H1 (cell line): ENCODE measurements around the gene TMPRSS15. TPM values are rescaled to one million over a fixed set of nuclear protein-coding genes. Genes with fewer than 3 reads are reported as not detected.

Source experiments
- CTCF ChIA-PET: fragments of 300-600 bp; sonication (Branson Sonifier 250); formaldehyde crosslinking; loops from one replicate; lab custom pipeline; 2021; ENCODE audit not compliant: partially characterized antibody; lab: Charles Lee
- POLR2A ChIA-PET: fragments of 300-600 bp; sonication (Branson Sonifier 250); formaldehyde crosslinking; loops from one replicate; lab custom pipeline; 2021; ENCODE audit warnings: inconsistent platforms; ENCODE audit not compliant: partially characterized antibody; lab: Charles Lee
- DNase-seq, 2 experiments: peaks; one replicate each; pipeline versions ENCODE4 v3.0.0 to v3.0.0-alpha.2; 2010 to 2022; ENCODE audit warnings: low spot score in 2 of 2, low read depth in 1 of 2, mixed read lengths in 1 of 2
- FAIRE-seq: peaks from 2 replicates; lab custom pipeline; 2011; peaks lifted over from hg19 to GRCh38; lab: Jason Lieb, UNC
- H2AFZ ChIP-seq: 2 replicates; pipeline ENCODE4 v1.8.1; 2012; ENCODE audit warnings: low read length, inconsistent platforms
- H2AK5ac ChIP-seq: 2 replicates; pipeline ENCODE4 v1.6.1; 2013; ENCODE audit warnings: low read depth, low read length
- H2BK120ac ChIP-seq: replicated peaks from 2 replicates; pipeline ENCODE3; 2013; ENCODE audit warnings: low read depth, low read length, inconsistent platforms
- H2BK12ac ChIP-seq: 2 replicates; pipeline ENCODE4 v1.6.1; 2013; ENCODE audit warnings: low read depth, low read length
- H2BK15ac ChIP-seq: 2 replicates; pipeline ENCODE4 v1.6.1; 2013; ENCODE audit warnings: low read length
- H2BK20ac ChIP-seq: 2 replicates; pipeline ENCODE4 v1.6.1; 2013; ENCODE audit warnings: low read length
- H2BK5ac ChIP-seq: 2 replicates; pipeline ENCODE4 v1.6.1; 2013; ENCODE audit warnings: low read depth, low read length
- H3K14ac ChIP-seq: 2 replicates; pipeline ENCODE4 v1.6.1; 2013; ENCODE audit warnings: inconsistent platforms; ENCODE audit not compliant: insufficient read length
- H3K18ac ChIP-seq: 2 replicates; pipeline ENCODE4 v1.6.1; 2013; ENCODE audit warnings: low read length; ENCODE audit errors: extremely low read depth
- H3K23ac ChIP-seq: 2 replicates; pipeline ENCODE4 v1.6.1; 2013; ENCODE audit warnings: inconsistent platforms; ENCODE audit not compliant: insufficient read length
- H3K23me2 ChIP-seq: 2 replicates; pipeline ENCODE4 v1.6.1; 2013; ENCODE audit warnings: low read depth, low read length
- H3K27ac ChIP-seq: 2 replicates; pipeline ENCODE4 v1.6.1; 2011; ENCODE audit warnings: low read depth, low read length, inconsistent platforms
- H3K27me3 ChIP-seq, 4 experiments: replicated peaks in 1 of 4; 1 replicate in 1 of 4; 2 replicates in 3 of 4; pipeline versions ENCODE4 v1.6.1 to v1.8.1; 2011 to 2013; ENCODE audit warnings: low read length in 3 of 4, mild to moderate bottlenecking in 3 of 4, inconsistent platforms in 2 of 4, mixed read lengths in 2 of 4, moderate library complexity in 1 of 4; ENCODE audit not compliant: control insufficient read depth in 3 of 4, insufficient read depth in 3 of 4; ENCODE audit errors: extremely low read depth in 1 of 4
- H3K36me3 ChIP-seq, 4 experiments: 2 replicates each; pipeline versions ENCODE4 v1.6.1 to v1.8.1; 2011 to 2013; ENCODE audit warnings: mild to moderate bottlenecking in 4 of 4, low read length in 3 of 4, moderate library complexity in 2 of 4, control low read depth in 1 of 4, inconsistent platforms in 1 of 4; ENCODE audit not compliant: insufficient read depth in 4 of 4, control insufficient read depth in 2 of 4
- H3K4ac ChIP-seq: replicated peaks from 2 replicates; pipeline ENCODE3; 2013; ENCODE audit warnings: low read length, low read depth, mixed read lengths, inconsistent platforms; ENCODE audit not compliant: insufficient read length
- H3K4me1 ChIP-seq, 4 experiments: replicated peaks in 1 of 4; 1 replicate in 1 of 4; 2 replicates in 3 of 4; pipeline versions ENCODE4 v1.6.1 to v1.8.1; 2011 to 2013; ENCODE audit warnings: low read length in 3 of 4, inconsistent platforms in 2 of 4, mixed read lengths in 1 of 4; ENCODE audit not compliant: insufficient read depth in 4 of 4, control insufficient read depth in 3 of 4
- H3K4me2 ChIP-seq, 2 experiments: 2 replicates each; pipeline versions ENCODE4 v1.6.1 to v1.8.1; 2011 to 2013; ENCODE audit warnings: low read depth in 2 of 2, low read length in 2 of 2, control low read depth in 1 of 2, inconsistent platforms in 1 of 2, mild to moderate bottlenecking in 1 of 2; ENCODE audit not compliant: insufficient read depth in 1 of 2
- H3K4me3 ChIP-seq, 4 experiments: fragments of 200-600, 300-600 bp in 1 of 4; sonication (generic), shearing (Covaris generic), sonication (Bioruptor Twin) in 1 of 4; 2 replicates each; pipeline versions ENCODE4 v1.5.1 to v1.8.1; 2011 to 2016; ENCODE audit warnings: low read length in 4 of 4, low read depth in 3 of 4, control low read depth in 2 of 4, inconsistent platforms in 2 of 4, mild to moderate bottlenecking in 2 of 4, mixed read lengths in 1 of 4, moderate library complexity in 1 of 4; ENCODE audit not compliant: insufficient read depth in 2 of 4; ENCODE audit errors: extremely low read depth in 1 of 4
- H3K56ac ChIP-seq: replicated peaks from 2 replicates; pipeline ENCODE3; 2013; ENCODE audit warnings: low read depth, mild to moderate bottlenecking, mixed read lengths, low read length, inconsistent platforms; ENCODE audit not compliant: insufficient read length
- H3K79me1 ChIP-seq: 2 replicates; pipeline ENCODE4 v1.6.1; 2013; ENCODE audit warnings: low read depth, low read length, control low read depth
- H3K79me2 ChIP-seq, 2 experiments: 2 replicates each; pipeline versions ENCODE4 v1.6.1 to v1.8.1; 2012 to 2013; ENCODE audit warnings: low read length in 2 of 2, mild to moderate bottlenecking in 2 of 2, inconsistent platforms in 1 of 2; ENCODE audit not compliant: insufficient read depth in 2 of 2, control insufficient read depth in 1 of 2
- H3K9ac ChIP-seq, 4 experiments: replicated peaks in 1 of 4; 1 replicate in 1 of 4; 2 replicates in 3 of 4; pipeline versions ENCODE4 v1.6.1 to v1.8.1; 2011 to 2013; ENCODE audit warnings: low read depth in 3 of 4, low read length in 3 of 4, control low read depth in 2 of 4, mild to moderate bottlenecking in 2 of 4, moderate library complexity in 2 of 4, inconsistent platforms in 1 of 4; ENCODE audit errors: extremely low read depth in 1 of 4
- H3K9me3 ChIP-seq, 2 experiments: 2 replicates each; pipeline versions ENCODE4 v1.6.1 to v1.8.1; 2012 to 2013; ENCODE audit warnings: mild to moderate bottlenecking in 2 of 2, moderate library complexity in 2 of 2, control low read depth in 1 of 2, inconsistent platforms in 1 of 2, low read depth in 1 of 2, low read length in 1 of 2, mixed read lengths in 1 of 2; ENCODE audit not compliant: insufficient read depth in 2 of 2
- H4K20me1 ChIP-seq, 2 experiments: replicated peaks in 1 of 2; 2 replicates each; pipeline versions ENCODE3 to v1.8.1; 2011 to 2013; ENCODE audit warnings: inconsistent platforms in 2 of 2, low read length in 2 of 2, mild to moderate bottlenecking in 1 of 2; ENCODE audit not compliant: insufficient read depth in 2 of 2, control insufficient read depth in 1 of 2
- H4K5ac ChIP-seq: 2 replicates; pipeline ENCODE4 v1.6.1; 2013; ENCODE audit warnings: low read length, low read depth, mixed read lengths, inconsistent platforms; ENCODE audit not compliant: insufficient read length
- H4K8ac ChIP-seq: 2 replicates; pipeline ENCODE4 v1.8.0; 2013; ENCODE audit warnings: mild to moderate bottlenecking, moderate library complexity, low read length, inconsistent platforms; ENCODE audit not compliant: insufficient read depth; ENCODE audit errors: extremely low read depth
- H4K91ac ChIP-seq: replicated peaks from 2 replicates; pipeline ENCODE3; 2013; ENCODE audit warnings: low read length, mixed read lengths, inconsistent platforms; ENCODE audit not compliant: insufficient read length
- CBX5 ChIP-seq: fragments of 300-800, 300-1000 bp; sonication (generic); IDR thresholded peaks from 2 replicates; pipeline ENCODE4 v1.7.1; 2016; ENCODE audit warnings: antibody characterized with exemption, low read length, low read depth
- FOSL1 ChIP-seq: IDR thresholded peaks from 2 replicates; pipeline ENCODE4 v1.6.1; 2011; ENCODE audit warnings: mild to moderate bottlenecking, low read depth, low read length, moderate library complexity; ENCODE audit not compliant: insufficient read depth
- HDAC6 ChIP-seq: IDR thresholded peaks from one replicate; pipeline ENCODE4 v1.7.1; 2012; ENCODE audit warnings: low read depth, mild to moderate bottlenecking, inconsistent platforms, low read length, moderate library complexity
- TCF12 ChIP-seq: IDR thresholded peaks from 2 replicates; pipeline ENCODE4 v1.6.1; 2011; ENCODE audit warnings: low read depth, mild to moderate bottlenecking, low read length
- TEAD4 ChIP-seq: IDR thresholded peaks from 2 replicates; pipeline ENCODE4 v1.6.1; 2012; ENCODE audit warnings: low read depth, low read length, inconsistent platforms, mixed read lengths
- USF2 ChIP-seq: IDR thresholded peaks from 2 replicates; pipeline ENCODE4 v1.6.1; 2011; ENCODE audit warnings: low read length, improper control_type of control experiment
- WGBS, 2 experiments: shearing (Covaris generic) in 1 of 2; methylation state at CpG; one replicate each; pipeline versions ENCODE4 v1.1.6 to v1.1.7; 2013 to 2015; ENCODE audit warnings: low lambda C conversion rate in 2 of 2, mixed read lengths in 2 of 2, inconsistent platforms in 1 of 2, low coverage in 1 of 2, missing lambda C conversion rate in 1 of 2; ENCODE audit not compliant: insufficient replicate concordance in 2 of 2, insufficient coverage in 1 of 2, insufficient read length in 1 of 2; ENCODE audit errors: extremely low coverage in 1 of 2, missing lambda C conversion rate in 1 of 2; 5-methylcytosine and 5-hydroxymethylcytosine counted together
- polyA plus RNA-seq, 7 experiments: library from polyadenylated mRNA; depleted of rRNA in 3 of 7; stranded (reverse) in 5 of 7; unstranded in 2 of 7; fragments of >200 nt in 5 of 7; fragments of 200-250 nt in 2 of 7; gene quantifications; 1 replicate in 5 of 7; 2 replicates in 1 of 7; 4 replicates in 1 of 7; pipeline versions ENCODE4 v1.2.1 to v1.2.3, GENCODE V29; 2011 to 2013; ENCODE audit warnings: missing spikeins in 2 of 7, mixed read lengths in 2 of 7
- total RNA-seq: library from RNA; stranded (reverse); fragmentation: NEBNext Ultra II Directional; extraction: Animal tissue kit (Norgen Biotek cat#: 25700); gene quantifications from 2 replicates; pipeline ENCODE4 v1.2.1, GENCODE V29; 2021
- TF ChIP-seq, protein P1 (sequence below): IDR thresholded peaks from 2 replicates; pipeline ENCODE4 v1.6.1; 2011; ENCODE audit warnings: low read depth, mild to moderate bottlenecking, low read length; ENCODE audit not compliant: insufficient read depth
- TF ChIP-seq, protein P2 (sequence below): IDR thresholded peaks from 2 replicates; pipeline ENCODE4 v1.6.1; 2012; ENCODE audit warnings: inconsistent platforms

TMPRSS15 gene
- total and polyA plus RNA-seq, 2 of the 8 experiments (the other 6 are each of a cell fraction or from before 2014, with no cell fraction given): not detected

- Histone ChIP-seq H3K18ac (no peak overlapping the region), H3K79me2 (no peaks in the 10 kb centered on the region), H3K36me3 (no peaks in the 10 kb centered on the region), H4K5ac (no peak overlapping the region), H2BK5ac (no peak overlapping the region), H3K9me3 (no peaks in the 10 kb centered on the region), H3K56ac (no peak overlapping the region), H2BK12ac (no peak overlapping the region), H3K4ac (no peak overlapping the region), H4K20me1 (no peaks in the 10 kb centered on the region), H3K4me3 (no peak overlapping the region), H3K4me2 (no peak overlapping the region), H2BK120ac (no peak overlapping the region), H4K8ac (no peak overlapping the region), H3K27ac (no peak overlapping the region), H3K79me1 (no peaks in the 10 kb centered on the region), H3K27me3 (no peaks in the 10 kb centered on the region), H3K23me2 (no peaks in the 10 kb centered on the region), H2AK5ac (no peak overlapping the region), H3K14ac (no peak overlapping the region), H3K9ac (no peak overlapping the region), H4K91ac (no peak overlapping the region), H3K4me1 (no peaks in the 10 kb centered on the region), H2AFZ (no peak overlapping the region), H3K23ac (no peak overlapping the region), H2BK20ac (no peak overlapping the region), H2BK15ac (no peak overlapping the region)
- CTCF ChIA-PET: no interaction called here
- TF ChIP-seq, protein P1, sequence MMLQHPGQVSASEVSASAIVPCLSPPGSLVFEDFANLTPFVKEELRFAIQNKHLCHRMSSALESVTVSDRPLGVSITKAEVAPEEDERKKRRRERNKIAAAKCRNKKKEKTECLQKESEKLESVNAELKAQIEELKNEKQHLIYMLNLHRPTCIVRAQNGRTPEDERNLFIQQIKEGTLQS: no peak
- TF ChIP-seq TEAD4 (no peak), FOSL1 (no peak), HDAC6 (no peak), CBX5 (no peak), TCF12 (no peak), USF2 (no peak)
- TF ChIP-seq, protein P2, sequence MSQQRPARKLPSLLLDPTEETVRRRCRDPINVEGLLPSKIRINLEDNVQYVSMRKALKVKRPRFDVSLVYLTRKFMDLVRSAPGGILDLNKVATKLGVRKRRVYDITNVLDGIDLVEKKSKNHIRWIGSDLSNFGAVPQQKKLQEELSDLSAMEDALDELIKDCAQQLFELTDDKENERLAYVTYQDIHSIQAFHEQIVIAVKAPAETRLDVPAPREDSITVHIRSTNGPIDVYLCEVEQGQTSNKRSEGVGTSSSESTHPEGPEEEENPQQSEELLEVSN: no peak
- FAIRE-seq (no peak), DNase-seq (no peak)
- WGBS, 2 experiments: 83% methylated on average over 2 of the region's 2 CpGs; no CpG with 5 or more reads in 1 of the 2 experiments
- POLR2A ChIA-PET: no interaction called here
Measured at GRCh38 chr21:18350216-18350615, 53.4 kb downstream of the TMPRSS15 start.
